Panc1 (cell line): Measurements from ENCODE around the gene SND1. TPM values are rescaled to one million over a fixed set of nuclear protein-coding genes. Genes with fewer than 3 reads are reported as not detected.

ENCODE experiments used
- ATAC-seq: fragments of 200-7000 bp; cut with Tn5 transposase; 2 replicates; pipeline ENCODE4 v1.9.1; 2020; ENCODE audit warnings: mild to moderate bottlenecking, moderate library complexity
- BruUV-seq: library from RNA; stranded (reverse); fragments of 400-500 nt; replicated peaks from 2 replicates; lab custom pipeline; 2021; lab: Mats Ljungman, UMichigan
- CTCF ChIA-PET: fragments of 300-600 bp; sonication (Branson Sonifier 250); formaldehyde crosslinking; loops from one replicate; lab custom pipeline; 2022; ENCODE audit warnings: antibody characterized with exemption; lab: Charles Lee
- POLR2A ChIA-PET: fragments of 300-600 bp; sonication (Branson Sonifier 250); formaldehyde crosslinking; loops from one replicate; lab custom pipeline; 2022; ENCODE audit warnings: antibody characterized with exemption; lab: Charles Lee
- DNase-seq: peaks from one replicate; pipeline ENCODE4 v3.0.0-alpha.2; 2010; ENCODE audit warnings: low read depth, low spot score
- H3K27ac ChIP-seq: 2 replicates; pipeline ENCODE4 v1.5.1; 2011; ENCODE audit warnings: mild to moderate bottlenecking, low read length, inconsistent platforms
- H3K27me3 ChIP-seq: fragments of 200-500 bp; sonication (Bioruptor generic); 2 replicates; pipeline ENCODE4 v1.6.0; 2014; ENCODE audit warnings: low read length, inconsistent platforms; ENCODE audit not compliant: control insufficient read depth, insufficient read depth
- H3K36me3 ChIP-seq: fragments of 200-500 bp; sonication (Bioruptor generic); 2 replicates; pipeline ENCODE4 v1.5.1; 2014; ENCODE audit warnings: inconsistent platforms, mild to moderate bottlenecking, low read length, moderate library complexity; ENCODE audit not compliant: control insufficient read depth, insufficient read depth
- H3K4me1 ChIP-seq: 2 replicates; pipeline ENCODE4 v1.5.1; 2011; ENCODE audit warnings: inconsistent platforms, mild to moderate bottlenecking, low read length, moderate library complexity; ENCODE audit not compliant: control insufficient read depth, insufficient read depth
- H3K4me3 ChIP-seq, 2 experiments: 2 replicates each; pipeline ENCODE4 v1.5.1; 2011 to 2012; ENCODE audit warnings: low read depth in 2 of 2, low read length in 2 of 2, mild to moderate bottlenecking in 2 of 2, inconsistent platforms in 1 of 2, moderate library complexity in 1 of 2
- H3K9me3 ChIP-seq: fragments of 200-500 bp; sonication (Bioruptor generic); 2 replicates; pipeline ENCODE4 v1.5.1; 2014; ENCODE audit warnings: low read depth, mild to moderate bottlenecking, inconsistent platforms, low read length, moderate library complexity; ENCODE audit not compliant: control insufficient read depth, insufficient read depth
- CTCF ChIP-seq: fragments of 450-650 bp; IDR thresholded peaks from 2 replicates; pipeline ENCODE4 v1.5.1; 2017; ENCODE audit warnings: mild to moderate bottlenecking
- POLR2AphosphoS5 ChIP-seq: IDR thresholded peaks from 2 replicates; pipeline ENCODE4 v1.6.1; 2012; ENCODE audit warnings: mild to moderate bottlenecking, low read depth, low read length, moderate library complexity
- REST ChIP-seq, 2 experiments: IDR thresholded peaks; 2 replicates each; pipeline ENCODE4 v1.6.1; 2011 to 2012; ENCODE audit warnings: low read depth in 2 of 2, control low read depth in 1 of 2, low read length in 1 of 2, mild to moderate bottlenecking in 1 of 2, moderate library complexity in 1 of 2; ENCODE audit not compliant: insufficient read depth in 1 of 2
- SIN3A ChIP-seq: IDR thresholded peaks from 2 replicates; pipeline ENCODE4 v1.6.1; 2012; ENCODE audit warnings: low read depth, mild to moderate bottlenecking, low read length, moderate library complexity, borderline replicate concordance; ENCODE audit not compliant: insufficient read depth
- TCF7L2 ChIP-seq: IDR thresholded peaks from 2 replicates; pipeline ENCODE4 v1.6.1; 2011; ENCODE audit warnings: mild to moderate bottlenecking, low read depth, low read length, inconsistent platforms
- in situ Hi-C: cut with HindIII; loops from 2 replicates; pipeline ENCODE4 v1.10.0; 2016; ENCODE audit warnings: low sequenced_read_pairs, low pct_unique_long_range_greater_than_20kb
- intact Hi-C: fragments of 100-400 bp; cut with micrococcal nuclease; formaldehyde crosslinking; loops from one replicate; pipeline ENCODE4 v1.10.0; 2022; ENCODE audit not compliant: unreplicated experiment
- total RNA-seq: library from RNA; stranded (reverse); gene quantifications from one replicate; pipeline ENCODE4 v1.2.1, GENCODE V29; 2021; ENCODE audit not compliant: unreplicated experiment

The SND1 gene
- total RNA-seq, 1 experiment from 2014 or later, result 176 TPM

- DNase-seq (no peak), ATAC-seq (no peak)
- H3K27me3 ChIP-seq, result no peaks in the 10 kb centered on the region
- no peaks in the 10 kb centered on the region for H3K4me1 ChIP-seq
- no peak for TF ChIP-seq POLR2AphosphoS5
- no peak for TF ChIP-seq SIN3A
- TF ChIP-seq REST (IDR thresholded peaks at IDR 0.05; ENCODE audit: insufficient read depth in 1 of 2, low read depth in 2 of 2, low read length in 1 of 2), result no peak
- TF ChIP-seq CTCF, result peak; percentile 62
- TF ChIP-seq TCF7L2, result no peak
- H3K27ac ChIP-seq, result no peak overlapping the region
- POLR2A ChIA-PET, result no interaction called here
- CTCF ChIA-PET, result no interaction called here
- H3K36me3 ChIP-seq, result no peaks in the 10 kb centered on the region
- no peaks in the 10 kb centered on the region for H3K9me3 ChIP-seq
- BruUV-seq, result no TSS peak
- intact Hi-C loops (no loop called here), in situ Hi-C loops (no loop called here)
- no peak overlapping the region for H3K4me3 ChIP-seq
These were observed 368.2 kb downstream of the SND1 start for GRCh38 chr7:128020159-128020558.

DNA sequence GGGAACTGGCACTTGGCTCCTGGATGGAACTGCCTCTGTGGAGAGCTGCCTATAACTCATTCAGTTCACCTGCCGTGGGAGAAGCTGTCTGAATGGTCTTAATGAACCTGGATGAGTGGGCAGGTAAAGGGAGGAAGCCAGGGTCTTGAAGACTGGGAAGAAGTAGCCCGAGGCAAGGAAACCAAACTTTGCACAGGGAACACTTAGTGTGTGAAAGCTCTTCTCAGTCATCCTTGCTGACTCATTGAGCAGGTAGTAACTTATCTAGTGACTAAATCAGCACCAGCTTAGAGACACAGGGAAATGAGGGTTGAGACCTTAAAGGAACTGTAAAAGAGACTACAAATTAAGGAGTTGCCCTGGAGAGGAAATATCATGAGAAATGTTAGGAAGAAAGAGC is 369.4 kb downstream of the SND1 start:
- no peaks in the 10 kb centered on the region for H3K4me1 ChIP-seq
- H3K27ac ChIP-seq, result no peak overlapping the region
- in situ Hi-C loops (no loop called here), intact Hi-C loops (no loop called here)
- BruUV-seq, result no TSS peak
- H3K9me3 ChIP-seq, result no peaks in the 10 kb centered on the region
- H3K27me3 ChIP-seq, result no peaks in the 10 kb centered on the region
- TF ChIP-seq REST (IDR thresholded peaks at IDR 0.05; ENCODE audit: insufficient read depth in 1 of 2, low read depth in 2 of 2, low read length in 1 of 2) (no peak), CTCF (no peak)
- no peaks in the 10 kb centered on the region for H3K36me3 ChIP-seq
- DNase-seq (no peak), ATAC-seq (no peak)
- ChIA-PET POLR2A (no interaction called here), CTCF (no interaction called here)
- no peak overlapping the region for H3K4me3 ChIP-seq
